H1 (cell line): ENCODE data around the gene IL6ST. TPM values are rescaled to one million over a fixed set of nuclear protein-coding genes. Genes with fewer than 3 reads are reported as not detected.

Experiments
- CTCF ChIA-PET: fragments of 300-600 bp; sonication (Branson Sonifier 250); formaldehyde crosslinking; loops from one replicate; lab custom pipeline; 2021; ENCODE audit not compliant: partially characterized antibody; lab: Charles Lee
- POLR2A ChIA-PET: fragments of 300-600 bp; sonication (Branson Sonifier 250); formaldehyde crosslinking; loops from one replicate; lab custom pipeline; 2021; ENCODE audit warnings: inconsistent platforms; ENCODE audit not compliant: partially characterized antibody; lab: Charles Lee
- DNase-seq, 2 experiments: peaks; one replicate each; pipeline versions ENCODE4 v3.0.0 to v3.0.0-alpha.2; 2010 to 2022; ENCODE audit warnings: low spot score in 2 of 2, low read depth in 1 of 2, mixed read lengths in 1 of 2
- FAIRE-seq: peaks from 2 replicates; lab custom pipeline; 2011; peaks lifted over from hg19 to GRCh38; lab: Jason Lieb, UNC
- H2AFZ ChIP-seq: 2 replicates; pipeline ENCODE4 v1.8.1; 2012; ENCODE audit warnings: low read length, inconsistent platforms
- H2AK5ac ChIP-seq: 2 replicates; pipeline ENCODE4 v1.6.1; 2013; ENCODE audit warnings: low read depth, low read length
- H2BK120ac ChIP-seq: replicated peaks from 2 replicates; pipeline ENCODE3; 2013; ENCODE audit warnings: low read depth, low read length, inconsistent platforms
- H2BK12ac ChIP-seq: 2 replicates; pipeline ENCODE4 v1.6.1; 2013; ENCODE audit warnings: low read depth, low read length
- H2BK15ac ChIP-seq: 2 replicates; pipeline ENCODE4 v1.6.1; 2013; ENCODE audit warnings: low read length
- H2BK20ac ChIP-seq: 2 replicates; pipeline ENCODE4 v1.6.1; 2013; ENCODE audit warnings: low read length
- H2BK5ac ChIP-seq: 2 replicates; pipeline ENCODE4 v1.6.1; 2013; ENCODE audit warnings: low read depth, low read length
- H3K14ac ChIP-seq: 2 replicates; pipeline ENCODE4 v1.6.1; 2013; ENCODE audit warnings: inconsistent platforms; ENCODE audit not compliant: insufficient read length
- H3K18ac ChIP-seq: 2 replicates; pipeline ENCODE4 v1.6.1; 2013; ENCODE audit warnings: low read length; ENCODE audit errors: extremely low read depth
- H3K23ac ChIP-seq: 2 replicates; pipeline ENCODE4 v1.6.1; 2013; ENCODE audit warnings: inconsistent platforms; ENCODE audit not compliant: insufficient read length
- H3K23me2 ChIP-seq: 2 replicates; pipeline ENCODE4 v1.6.1; 2013; ENCODE audit warnings: low read depth, low read length
- H3K27ac ChIP-seq: 2 replicates; pipeline ENCODE4 v1.6.1; 2011; ENCODE audit warnings: low read depth, low read length, inconsistent platforms
- H3K27me3 ChIP-seq, 4 experiments: replicated peaks in 1 of 4; 1 replicate in 1 of 4; 2 replicates in 3 of 4; pipeline versions ENCODE4 v1.6.1 to v1.8.1; 2011 to 2013; ENCODE audit warnings: low read length in 3 of 4, mild to moderate bottlenecking in 3 of 4, inconsistent platforms in 2 of 4, mixed read lengths in 2 of 4, moderate library complexity in 1 of 4; ENCODE audit not compliant: control insufficient read depth in 3 of 4, insufficient read depth in 3 of 4; ENCODE audit errors: extremely low read depth in 1 of 4
- H3K36me3 ChIP-seq, 4 experiments: 2 replicates each; pipeline versions ENCODE4 v1.6.1 to v1.8.1; 2011 to 2013; ENCODE audit warnings: mild to moderate bottlenecking in 4 of 4, low read length in 3 of 4, moderate library complexity in 2 of 4, control low read depth in 1 of 4, inconsistent platforms in 1 of 4; ENCODE audit not compliant: insufficient read depth in 4 of 4, control insufficient read depth in 2 of 4
- H3K4ac ChIP-seq: replicated peaks from 2 replicates; pipeline ENCODE3; 2013; ENCODE audit warnings: low read length, low read depth, mixed read lengths, inconsistent platforms; ENCODE audit not compliant: insufficient read length
- H3K4me1 ChIP-seq, 4 experiments: replicated peaks in 1 of 4; 1 replicate in 1 of 4; 2 replicates in 3 of 4; pipeline versions ENCODE4 v1.6.1 to v1.8.1; 2011 to 2013; ENCODE audit warnings: low read length in 3 of 4, inconsistent platforms in 2 of 4, mixed read lengths in 1 of 4; ENCODE audit not compliant: insufficient read depth in 4 of 4, control insufficient read depth in 3 of 4
- H3K4me2 ChIP-seq, 2 experiments: 2 replicates each; pipeline versions ENCODE4 v1.6.1 to v1.8.1; 2011 to 2013; ENCODE audit warnings: low read depth in 2 of 2, low read length in 2 of 2, control low read depth in 1 of 2, inconsistent platforms in 1 of 2, mild to moderate bottlenecking in 1 of 2; ENCODE audit not compliant: insufficient read depth in 1 of 2
- H3K4me3 ChIP-seq, 4 experiments: fragments of 200-600, 300-600 bp in 1 of 4; sonication (generic), shearing (Covaris generic), sonication (Bioruptor Twin) in 1 of 4; 2 replicates each; pipeline versions ENCODE4 v1.5.1 to v1.8.1; 2011 to 2016; ENCODE audit warnings: low read length in 4 of 4, low read depth in 3 of 4, control low read depth in 2 of 4, inconsistent platforms in 2 of 4, mild to moderate bottlenecking in 2 of 4, mixed read lengths in 1 of 4, moderate library complexity in 1 of 4; ENCODE audit not compliant: insufficient read depth in 2 of 4; ENCODE audit errors: extremely low read depth in 1 of 4
- H3K56ac ChIP-seq: replicated peaks from 2 replicates; pipeline ENCODE3; 2013; ENCODE audit warnings: low read depth, mild to moderate bottlenecking, mixed read lengths, low read length, inconsistent platforms; ENCODE audit not compliant: insufficient read length
- H3K79me1 ChIP-seq: 2 replicates; pipeline ENCODE4 v1.6.1; 2013; ENCODE audit warnings: low read depth, low read length, control low read depth
- H3K79me2 ChIP-seq, 2 experiments: 2 replicates each; pipeline versions ENCODE4 v1.6.1 to v1.8.1; 2012 to 2013; ENCODE audit warnings: low read length in 2 of 2, mild to moderate bottlenecking in 2 of 2, inconsistent platforms in 1 of 2; ENCODE audit not compliant: insufficient read depth in 2 of 2, control insufficient read depth in 1 of 2
- H3K9ac ChIP-seq, 4 experiments: replicated peaks in 1 of 4; 1 replicate in 1 of 4; 2 replicates in 3 of 4; pipeline versions ENCODE4 v1.6.1 to v1.8.1; 2011 to 2013; ENCODE audit warnings: low read depth in 3 of 4, low read length in 3 of 4, control low read depth in 2 of 4, mild to moderate bottlenecking in 2 of 4, moderate library complexity in 2 of 4, inconsistent platforms in 1 of 4; ENCODE audit errors: extremely low read depth in 1 of 4
- H3K9me3 ChIP-seq, 2 experiments: 2 replicates each; pipeline versions ENCODE4 v1.6.1 to v1.8.1; 2012 to 2013; ENCODE audit warnings: mild to moderate bottlenecking in 2 of 2, moderate library complexity in 2 of 2, control low read depth in 1 of 2, inconsistent platforms in 1 of 2, low read depth in 1 of 2, low read length in 1 of 2, mixed read lengths in 1 of 2; ENCODE audit not compliant: insufficient read depth in 2 of 2
- H4K20me1 ChIP-seq, 2 experiments: replicated peaks in 1 of 2; 2 replicates each; pipeline versions ENCODE3 to v1.8.1; 2011 to 2013; ENCODE audit warnings: inconsistent platforms in 2 of 2, low read length in 2 of 2, mild to moderate bottlenecking in 1 of 2; ENCODE audit not compliant: insufficient read depth in 2 of 2, control insufficient read depth in 1 of 2
- H4K5ac ChIP-seq: 2 replicates; pipeline ENCODE4 v1.6.1; 2013; ENCODE audit warnings: low read length, low read depth, mixed read lengths, inconsistent platforms; ENCODE audit not compliant: insufficient read length
- H4K8ac ChIP-seq: 2 replicates; pipeline ENCODE4 v1.8.0; 2013; ENCODE audit warnings: mild to moderate bottlenecking, moderate library complexity, low read length, inconsistent platforms; ENCODE audit not compliant: insufficient read depth; ENCODE audit errors: extremely low read depth
- H4K91ac ChIP-seq: replicated peaks from 2 replicates; pipeline ENCODE3; 2013; ENCODE audit warnings: low read length, mixed read lengths, inconsistent platforms; ENCODE audit not compliant: insufficient read length
- BACH1 ChIP-seq: IDR thresholded peaks from 2 replicates; pipeline ENCODE4 v1.6.1; 2012; ENCODE audit warnings: low read length, improper control_type of control experiment
- EGR1 ChIP-seq: IDR thresholded peaks from 2 replicates; pipeline ENCODE4 v1.6.1; 2011; ENCODE audit warnings: low read depth, low read length, borderline replicate concordance
- EZH2 ChIP-seq: fragments of 200-600 bp; sonication (generic); IDR thresholded peaks from 2 replicates; pipeline ENCODE4 v1.7.1; 2012; ENCODE audit warnings: low read depth, mild to moderate bottlenecking, moderate library complexity, low read length, inconsistent platforms; ENCODE audit not compliant: severe bottlenecking
- GTF2F1 ChIP-seq: IDR thresholded peaks from 2 replicates; pipeline ENCODE4 v1.6.1; 2012; ENCODE audit warnings: low read depth, low read length, improper control_type of control experiment, borderline replicate concordance
- PHF8 ChIP-seq: fragments of 200-600 bp; sonication (generic); conservative IDR thresholded peaks from 2 replicates; pipeline ENCODE4 v1.7.1; 2012; ENCODE audit warnings: low read depth, mild to moderate bottlenecking, inconsistent platforms, low read length, moderate library complexity
- RAD21 ChIP-seq, 2 experiments: IDR thresholded peaks in 1 of 2; conservative IDR thresholded peaks in 1 of 2; 2 replicates each; pipeline ENCODE4 v1.6.1; 2011; ENCODE audit warnings: low read depth in 2 of 2, low read length in 2 of 2, improper control_type of control experiment in 1 of 2, inconsistent platforms in 1 of 2, mild to moderate bottlenecking in 1 of 2, moderate library complexity in 1 of 2
- SAP30 ChIP-seq: fragments of 300-600 bp; sonication (generic); IDR thresholded peaks from 2 replicates; pipeline ENCODE4 v1.7.1; 2012; ENCODE audit warnings: low read length, moderate library complexity, mild to moderate bottlenecking, inconsistent platforms; ENCODE audit not compliant: insufficient read depth, insufficient replicate concordance
- SIN3A ChIP-seq, 2 experiments: IDR thresholded peaks in 1 of 2; conservative IDR thresholded peaks in 1 of 2; 2 replicates each; pipeline ENCODE4 v1.6.1; 2011 to 2012; ENCODE audit warnings: low read length in 2 of 2, improper control_type of control experiment in 1 of 2, low read depth in 1 of 2, mild to moderate bottlenecking in 1 of 2
- TCF12 ChIP-seq: IDR thresholded peaks from 2 replicates; pipeline ENCODE4 v1.6.1; 2011; ENCODE audit warnings: low read depth, mild to moderate bottlenecking, low read length
- TEAD4 ChIP-seq: IDR thresholded peaks from 2 replicates; pipeline ENCODE4 v1.6.1; 2012; ENCODE audit warnings: low read depth, low read length, inconsistent platforms, mixed read lengths
- WGBS, 2 experiments: shearing (Covaris generic) in 1 of 2; methylation state at CpG; one replicate each; pipeline versions ENCODE4 v1.1.6 to v1.1.7; 2013 to 2015; ENCODE audit warnings: low lambda C conversion rate in 2 of 2, mixed read lengths in 2 of 2, inconsistent platforms in 1 of 2, low coverage in 1 of 2, missing lambda C conversion rate in 1 of 2; ENCODE audit not compliant: insufficient replicate concordance in 2 of 2, insufficient coverage in 1 of 2, insufficient read length in 1 of 2; ENCODE audit errors: extremely low coverage in 1 of 2, missing lambda C conversion rate in 1 of 2; 5-methylcytosine and 5-hydroxymethylcytosine counted together
- polyA plus RNA-seq, 7 experiments: library from polyadenylated mRNA; depleted of rRNA in 3 of 7; stranded (reverse) in 5 of 7; unstranded in 2 of 7; fragments of >200 nt in 5 of 7; fragments of 200-250 nt in 2 of 7; gene quantifications; 1 replicate in 5 of 7; 2 replicates in 1 of 7; 4 replicates in 1 of 7; pipeline versions ENCODE4 v1.2.1 to v1.2.3, GENCODE V29; 2011 to 2013; ENCODE audit warnings: missing spikeins in 2 of 7, mixed read lengths in 2 of 7
- total RNA-seq: library from RNA; stranded (reverse); fragmentation: NEBNext Ultra II Directional; extraction: Animal tissue kit (Norgen Biotek cat#: 25700); gene quantifications from 2 replicates; pipeline ENCODE4 v1.2.1, GENCODE V29; 2021
- TF ChIP-seq, protein P1 (sequence below): IDR thresholded peaks from 2 replicates; pipeline ENCODE4 v1.6.1; 2012; ENCODE audit warnings: inconsistent platforms

IL6ST gene
- total and polyA plus RNA-seq, 2 of the 8 experiments (the other 6 are each of a cell fraction or from before 2014, with no cell fraction given), result 1.4 to 11.1 TPM

DNA sequence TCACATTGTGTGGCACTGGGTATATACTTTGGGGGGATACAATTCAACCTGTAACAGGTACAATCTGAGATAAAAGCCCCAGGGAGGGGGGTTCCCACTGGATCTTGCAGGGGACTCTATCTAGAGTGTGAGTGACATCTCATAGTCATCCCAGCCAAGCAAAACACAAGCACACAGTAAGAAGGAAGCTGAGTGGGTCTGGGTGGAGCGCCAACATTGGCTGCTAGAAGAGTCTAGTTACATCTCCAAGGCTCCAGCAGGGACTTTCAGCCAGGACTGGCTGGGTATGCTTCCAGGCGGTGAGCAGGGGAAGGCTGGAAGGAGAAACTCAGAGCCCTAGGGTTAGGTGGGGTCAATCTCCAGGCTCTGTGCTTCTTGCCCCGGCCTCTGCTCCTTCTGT, 90.6 kb downstream of the IL6ST start:
- H2BK120ac ChIP-seq, result no peak overlapping the region
- no peaks in the 10 kb centered on the region for H3K9me3 ChIP-seq
- H4K20me1 ChIP-seq, result no peaks in the 10 kb centered on the region
- H3K79me2 ChIP-seq, result no peaks in the 10 kb centered on the region
- no peaks in the 10 kb centered on the region for H3K79me1 ChIP-seq
- WGBS, 2 experiments, result 97% methylated on average over 3 of the region's 3 CpGs; no CpG with 5 or more reads in 1 of the 2 experiments
- H2BK20ac ChIP-seq, result no peak overlapping the region
- no peak overlapping the region for H3K9ac ChIP-seq
- H3K23ac ChIP-seq, result no peak overlapping the region
- H2BK15ac ChIP-seq, result no peak overlapping the region
- no peak overlapping the region for H3K4me2 ChIP-seq
- no peak overlapping the region for H3K27ac ChIP-seq
- no peak overlapping the region for H3K4me3 ChIP-seq
- H3K23me2 ChIP-seq, result no peaks in the 10 kb centered on the region
- no peak overlapping the region for H2AFZ ChIP-seq
- TF ChIP-seq SAP30, result no peak
- TF ChIP-seq, protein P1, sequence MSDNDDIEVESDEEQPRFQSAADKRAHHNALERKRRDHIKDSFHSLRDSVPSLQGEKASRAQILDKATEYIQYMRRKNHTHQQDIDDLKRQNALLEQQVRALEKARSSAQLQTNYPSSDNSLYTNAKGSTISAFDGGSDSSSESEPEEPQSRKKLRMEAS, result no peak
- no peak for TF ChIP-seq GTF2F1
- TF ChIP-seq BACH1, result no peak
- no peak for TF ChIP-seq PHF8
- TF ChIP-seq TCF12, result no peak
- no peak for TF ChIP-seq SIN3A (conservative IDR thresholded peaks at IDR 0.05 in 1 of 2, IDR thresholded peaks at IDR 0.05 in 1 of 2; ENCODE audit: low read depth in 1 of 2, low read length in 2 of 2)
- TF ChIP-seq EGR1, result no peak
- no peak for TF ChIP-seq TEAD4
- no peak for TF ChIP-seq EZH2
- TF ChIP-seq RAD21 (IDR thresholded peaks at IDR 0.05 in 1 of 2, conservative IDR thresholded peaks at IDR 0.05 in 1 of 2; ENCODE audit: low read depth in 2 of 2, low read length in 2 of 2), result no peak
- H3K27me3 ChIP-seq, result no peaks in the 10 kb centered on the region; a peak in 1 of 7 replicates
- FAIRE-seq (no peak), DNase-seq (no peak)
- no peak overlapping the region for H4K8ac ChIP-seq
- no peak overlapping the region for H4K5ac ChIP-seq
- ChIA-PET CTCF (no interaction called here), POLR2A (interaction anchor here (1.2 kb wide), 1 partner anchor 10 kb away, joined by 4 read pairs; no protein-coding TSS in a partner anchor)
- no peak overlapping the region for H3K14ac ChIP-seq
- no peak overlapping the region for H3K18ac ChIP-seq
- H3K4me1 ChIP-seq, result no peaks in the 10 kb centered on the region
- no peak overlapping the region for H3K4ac ChIP-seq
- H2BK5ac ChIP-seq, result no peak overlapping the region
- H3K36me3 ChIP-seq, result no peaks in the 10 kb centered on the region
- H4K91ac ChIP-seq, result no peak overlapping the region
- H3K56ac ChIP-seq, result no peak overlapping the region
- H2AK5ac ChIP-seq, result no peak overlapping the region
- no peak overlapping the region for H2BK12ac ChIP-seq
